HepG2 (cell line): Measurements from ENCODE around the gene CD6. TPM values are rescaled to one million over a fixed set of nuclear protein-coding genes. Genes with fewer than 3 reads are reported as not detected.

Source experiments
- CBX2 ChIP-seq, 2 experiments: fragments of 200-600 bp in 1 of 2; sonication (generic); formaldehyde crosslinking in 1 of 2; IDR thresholded peaks; 2 replicates each; pipeline versions ENCODE4 v1.7.0 to v1.8.1; 2018 to 2022; ENCODE audit warnings: low read depth in 2 of 2, low read length in 1 of 2, mild to moderate bottlenecking in 1 of 2, missing genetic modification reagents in 1 of 2
- CHD4 ChIP-seq: fragments of 200-600 bp; sonication (generic); IDR thresholded peaks from 2 replicates; pipeline ENCODE4 v1.7.0; 2017; ENCODE audit warnings: mild to moderate bottlenecking, low read length, borderline replicate concordance
- KDM2A ChIP-seq: sonication (generic); formaldehyde crosslinking; IDR thresholded peaks from 2 replicates; pipeline ENCODE4 v1.4.0; 2020; ENCODE audit warnings: low read depth, missing genetic modification reagents, borderline replicate concordance
- PHF20 ChIP-seq: sonication (generic); formaldehyde crosslinking; IDR thresholded peaks from 2 replicates; pipeline ENCODE4 v1.5.0; 2020; ENCODE audit warnings: mild to moderate bottlenecking, missing genetic modification reagents
- SALL2 ChIP-seq: sonication (generic); formaldehyde crosslinking; IDR thresholded peaks from 2 replicates; pipeline ENCODE4 v1.8.1; 2023; ENCODE audit warnings: mild to moderate bottlenecking, missing genetic modification reagents, inconsistent platforms
- SNRNP70 ChIP-seq: fragments of 200-400 bp; formaldehyde crosslinking; IDR thresholded peaks from 2 replicates; pipeline ENCODE4 v1.6.1; 2017; ENCODE audit warnings: mild to moderate bottlenecking, low read depth, low read length, moderate library complexity
- SYNCRIP ChIP-seq: fragments of 200-400 bp; formaldehyde crosslinking; IDR thresholded peaks from 2 replicates; pipeline ENCODE4 v1.6.1; 2018; ENCODE audit warnings: mild to moderate bottlenecking, low read depth, low read length; ENCODE audit not compliant: insufficient read depth
- ZFP1 ChIP-seq: IDR thresholded peaks from 2 replicates; pipeline ENCODE4 v1.6.1; 2016
- ZNF160 ChIP-seq: sonication (generic); formaldehyde crosslinking; IDR thresholded peaks from 2 replicates; pipeline ENCODE4 v1.8.0; 2022; ENCODE audit warnings: mild to moderate bottlenecking, inconsistent platforms, missing genetic modification reagents
- ZNF746 ChIP-seq: sonication (generic); formaldehyde crosslinking; IDR thresholded peaks from 2 replicates; pipeline ENCODE4 v1.8.0; 2022; ENCODE audit warnings: mild to moderate bottlenecking, missing genetic modification reagents
- ZNF773 ChIP-seq: sonication (generic); formaldehyde crosslinking; IDR thresholded peaks from 2 replicates; pipeline ENCODE4 v1.4.0; 2020; ENCODE audit warnings: missing genetic modification reagents, borderline replicate concordance
- ZNF891 ChIP-seq: sonication (generic); formaldehyde crosslinking; IDR thresholded peaks from 2 replicates; pipeline ENCODE4 v1.5.0; 2020; ENCODE audit warnings: mild to moderate bottlenecking, missing genetic modification reagents
- polyA plus RNA-seq, 8 experiments: library from polyadenylated mRNA; depleted of rRNA in 3 of 8; stranded (reverse) in 7 of 8; unstranded in 1 of 8; fragments of >200 nt; fragmentation: Illumina TruSeq in 4 of 8; extraction: Trizol in 4 of 8; gene quantifications; 2 replicates each; pipeline versions ENCODE4 v1.2.1 to v1.2.3, GENCODE V29; 2011 to 2016; ENCODE audit warnings: low read depth in 4 of 8, missing spikeins in 1 of 8, mixed read lengths in 1 of 8; ENCODE audit not compliant: insufficient read depth in 1 of 8
- total RNA-seq, 5 experiments: library from RNA; depleted of rRNA; stranded (reverse); fragments of >200 nt; fragmentation: Illumina TruSeq; extraction: Trizol; gene quantifications; 2 replicates each; pipeline ENCODE4 v1.2.3, GENCODE V29; 2016; ENCODE audit warnings: low read depth in 1 of 5
- TF ChIP-seq, protein P1 (sequence below): sonication (generic); formaldehyde crosslinking; IDR thresholded peaks from 2 replicates; pipeline ENCODE4 v1.8.0; 2022; ENCODE audit warnings: low read depth, missing genetic modification reagents
- TF ChIP-seq, protein P2 (sequence below): sonication (generic); formaldehyde crosslinking; IDR thresholded peaks from 2 replicates; pipeline ENCODE4 v1.5.1; 2020; ENCODE audit warnings: mild to moderate bottlenecking, missing genetic modification reagents, moderate library complexity
- TF ChIP-seq, protein P3 (sequence below): sonication (generic); formaldehyde crosslinking; IDR thresholded peaks from 2 replicates; pipeline ENCODE4 v1.4.0; 2020; ENCODE audit warnings: missing genetic modification reagents, borderline replicate concordance
- TF ChIP-seq, protein P4 (sequence below): IDR thresholded peaks from 2 replicates; pipeline ENCODE4 v1.6.1; 2016; ENCODE audit warnings: missing genetic modification reagents, missing compliant biosample characterization
- TF ChIP-seq, protein P5 (sequence below): sonication (generic); formaldehyde crosslinking; IDR thresholded peaks from 2 replicates; pipeline ENCODE4 v1.5.1; 2020; ENCODE audit warnings: missing genetic modification reagents, mild to moderate bottlenecking, borderline replicate concordance

Gene CD6
- total and polyA plus RNA-seq, 2 of the 13 experiments (the other 11 are each of a cell fraction or from before 2014, with no cell fraction given), result not detected

DNA sequence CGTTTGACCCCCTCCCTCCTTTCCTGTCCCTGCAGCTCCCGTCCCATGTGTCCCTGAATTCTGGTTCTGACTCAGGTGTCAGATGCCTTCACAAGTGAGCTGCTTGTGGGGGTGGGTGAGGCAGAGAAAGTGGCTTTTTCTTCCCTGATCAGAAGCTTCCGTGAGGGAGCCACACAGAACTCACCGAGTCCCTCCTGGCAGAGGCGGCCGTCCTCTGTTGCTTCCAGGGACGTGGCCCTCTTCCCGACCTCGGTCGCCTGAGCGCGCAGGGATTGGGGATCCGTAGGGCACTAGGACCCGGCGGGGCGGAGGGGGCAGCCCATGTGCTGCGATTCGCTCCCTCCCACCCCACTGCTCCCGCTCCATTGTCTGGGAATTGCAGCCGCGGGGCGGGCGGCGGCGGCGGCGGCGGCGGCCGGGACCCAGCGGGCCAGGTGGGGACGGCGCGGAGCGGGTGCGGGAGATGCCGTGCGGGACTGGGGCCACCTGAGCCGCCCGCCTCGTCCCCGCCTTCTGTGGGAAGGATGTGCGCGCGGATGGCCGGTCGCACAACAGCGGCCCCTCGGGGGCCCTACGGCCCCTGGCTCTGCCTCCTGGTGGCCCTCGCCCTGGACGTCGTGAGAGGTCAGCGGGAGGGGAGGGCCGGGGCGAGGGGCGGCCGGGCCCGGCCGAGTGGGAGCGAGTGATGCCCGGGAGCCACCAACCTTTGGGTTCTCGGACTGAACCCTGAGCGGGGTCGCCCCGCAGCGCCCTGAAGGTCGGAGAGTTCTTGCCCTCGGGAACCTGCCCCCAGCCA, 47.2 kb upstream of the CD6 start, which contains the start of gene TMEM132A (continued):
- TF ChIP-seq CHD4 (no peak), PHF20 (no peak), ZFP1 (CRISPR knock-in tag) (no peak), ZNF773 (no peak), KDM2A (CRISPR knock-in tag) (peak; percentile 66; the same call in 1 of the 2 replicates), SNRNP70 (no peak), CBX2 (IDR thresholded peaks at IDR 0.05; ENCODE audit: low read depth, low read length) (no peak), CBX2 (CRISPR knock-in tag; IDR thresholded peaks at IDR 0.05; ENCODE audit: low read depth) (no peak), ZNF746 (CRISPR knock-in tag) (peak; percentile 93), ZNF891 (0 out of 2 replicates have a peak, but pooled peaks have one; percentile 32), SYNCRIP (no peak), ZNF160 (no peak), SALL2 (CRISPR knock-in tag) (peak; percentile 77; the same call in 1 of the 2 replicates)
- TF ChIP-seq, protein P1, sequence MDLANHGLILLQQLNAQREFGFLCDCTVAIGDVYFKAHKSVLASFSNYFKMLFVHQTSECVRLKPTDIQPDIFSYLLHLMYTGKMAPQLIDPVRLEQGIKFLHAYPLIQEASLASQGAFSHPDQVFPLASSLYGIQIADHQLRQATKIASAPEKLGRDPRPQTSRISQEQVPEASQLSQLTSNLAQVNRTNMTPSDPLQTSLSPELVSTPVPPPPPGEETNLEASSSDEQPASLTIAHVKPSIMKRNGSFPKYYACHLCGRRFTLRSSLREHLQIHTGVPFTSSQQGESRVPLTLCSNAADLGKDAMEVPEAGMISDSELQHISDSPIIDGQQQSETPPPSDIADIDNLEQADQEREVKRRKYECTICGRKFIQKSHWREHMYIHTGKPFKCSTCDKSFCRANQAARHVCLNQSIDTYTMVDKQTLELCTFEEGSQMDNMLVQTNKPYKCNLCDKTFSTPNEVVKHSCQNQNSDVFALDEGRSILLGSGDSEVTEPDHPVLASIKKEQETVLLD (CRISPR knock-in tag), result no peak
- TF ChIP-seq, protein P2, sequence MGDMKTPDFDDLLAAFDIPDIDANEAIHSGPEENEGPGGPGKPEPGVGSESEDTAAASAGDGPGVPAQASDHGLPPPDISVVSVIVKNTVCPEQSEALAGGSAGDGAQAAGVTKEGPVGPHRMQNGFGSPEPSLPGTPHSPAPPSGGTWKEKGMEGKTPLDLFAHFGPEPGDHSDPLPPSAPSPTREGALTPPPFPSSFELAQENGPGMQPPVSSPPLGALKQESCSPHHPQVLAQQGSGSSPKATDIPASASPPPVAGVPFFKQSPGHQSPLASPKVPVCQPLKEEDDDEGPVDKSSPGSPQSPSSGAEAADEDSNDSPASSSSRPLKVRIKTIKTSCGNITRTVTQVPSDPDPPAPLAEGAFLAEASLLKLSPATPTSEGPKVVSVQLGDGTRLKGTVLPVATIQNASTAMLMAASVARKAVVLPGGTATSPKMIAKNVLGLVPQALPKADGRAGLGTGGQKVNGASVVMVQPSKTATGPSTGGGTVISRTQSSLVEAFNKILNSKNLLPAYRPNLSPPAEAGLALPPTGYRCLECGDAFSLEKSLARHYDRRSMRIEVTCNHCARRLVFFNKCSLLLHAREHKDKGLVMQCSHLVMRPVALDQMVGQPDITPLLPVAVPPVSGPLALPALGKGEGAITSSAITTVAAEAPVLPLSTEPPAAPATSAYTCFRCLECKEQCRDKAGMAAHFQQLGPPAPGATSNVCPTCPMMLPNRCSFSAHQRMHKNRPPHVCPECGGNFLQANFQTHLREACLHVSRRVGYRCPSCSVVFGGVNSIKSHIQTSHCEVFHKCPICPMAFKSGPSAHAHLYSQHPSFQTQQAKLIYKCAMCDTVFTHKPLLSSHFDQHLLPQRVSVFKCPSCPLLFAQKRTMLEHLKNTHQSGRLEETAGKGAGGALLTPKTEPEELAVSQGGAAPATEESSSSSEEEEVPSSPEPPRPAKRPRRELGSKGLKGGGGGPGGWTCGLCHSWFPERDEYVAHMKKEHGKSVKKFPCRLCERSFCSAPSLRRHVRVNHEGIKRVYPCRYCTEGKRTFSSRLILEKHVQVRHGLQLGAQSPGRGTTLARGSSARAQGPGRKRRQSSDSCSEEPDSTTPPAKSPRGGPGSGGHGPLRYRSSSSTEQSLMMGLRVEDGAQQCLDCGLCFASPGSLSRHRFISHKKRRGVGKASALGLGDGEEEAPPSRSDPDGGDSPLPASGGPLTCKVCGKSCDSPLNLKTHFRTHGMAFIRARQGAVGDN, result peak; percentile 75
- TF ChIP-seq, protein P3, sequence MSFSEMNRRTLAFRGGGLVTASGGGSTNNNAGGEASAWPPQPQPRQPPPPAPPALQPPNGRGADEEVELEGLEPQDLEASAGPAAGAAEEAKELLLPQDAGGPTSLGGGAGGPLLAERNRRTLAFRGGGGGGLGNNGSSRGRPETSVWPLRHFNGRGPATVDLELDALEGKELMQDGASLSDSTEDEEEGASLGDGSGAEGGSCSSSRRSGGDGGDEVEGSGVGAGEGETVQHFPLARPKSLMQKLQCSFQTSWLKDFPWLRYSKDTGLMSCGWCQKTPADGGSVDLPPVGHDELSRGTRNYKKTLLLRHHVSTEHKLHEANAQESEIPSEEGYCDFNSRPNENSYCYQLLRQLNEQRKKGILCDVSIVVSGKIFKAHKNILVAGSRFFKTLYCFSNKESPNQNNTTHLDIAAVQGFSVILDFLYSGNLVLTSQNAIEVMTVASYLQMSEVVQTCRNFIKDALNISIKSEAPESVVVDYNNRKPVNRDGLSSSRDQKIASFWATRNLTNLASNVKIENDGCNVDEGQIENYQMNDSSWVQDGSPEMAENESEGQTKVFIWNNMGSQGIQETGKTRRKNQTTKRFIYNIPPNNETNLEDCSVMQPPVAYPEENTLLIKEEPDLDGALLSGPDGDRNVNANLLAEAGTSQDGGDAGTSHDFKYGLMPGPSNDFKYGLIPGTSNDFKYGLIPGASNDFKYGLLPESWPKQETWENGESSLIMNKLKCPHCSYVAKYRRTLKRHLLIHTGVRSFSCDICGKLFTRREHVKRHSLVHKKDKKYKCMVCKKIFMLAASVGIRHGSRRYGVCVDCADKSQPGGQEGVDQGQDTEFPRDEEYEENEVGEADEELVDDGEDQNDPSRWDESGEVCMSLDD (CRISPR knock-in tag), result no peak
- TF ChIP-seq, protein P4, sequence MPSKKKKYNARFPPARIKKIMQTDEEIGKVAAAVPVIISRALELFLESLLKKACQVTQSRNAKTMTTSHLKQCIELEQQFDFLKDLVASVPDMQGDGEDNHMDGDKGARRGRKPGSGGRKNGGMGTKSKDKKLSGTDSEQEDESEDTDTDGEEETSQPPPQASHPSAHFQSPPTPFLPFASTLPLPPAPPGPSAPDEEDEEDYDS (CRISPR knock-in tag), result no peak
- TF ChIP-seq, protein P5, sequence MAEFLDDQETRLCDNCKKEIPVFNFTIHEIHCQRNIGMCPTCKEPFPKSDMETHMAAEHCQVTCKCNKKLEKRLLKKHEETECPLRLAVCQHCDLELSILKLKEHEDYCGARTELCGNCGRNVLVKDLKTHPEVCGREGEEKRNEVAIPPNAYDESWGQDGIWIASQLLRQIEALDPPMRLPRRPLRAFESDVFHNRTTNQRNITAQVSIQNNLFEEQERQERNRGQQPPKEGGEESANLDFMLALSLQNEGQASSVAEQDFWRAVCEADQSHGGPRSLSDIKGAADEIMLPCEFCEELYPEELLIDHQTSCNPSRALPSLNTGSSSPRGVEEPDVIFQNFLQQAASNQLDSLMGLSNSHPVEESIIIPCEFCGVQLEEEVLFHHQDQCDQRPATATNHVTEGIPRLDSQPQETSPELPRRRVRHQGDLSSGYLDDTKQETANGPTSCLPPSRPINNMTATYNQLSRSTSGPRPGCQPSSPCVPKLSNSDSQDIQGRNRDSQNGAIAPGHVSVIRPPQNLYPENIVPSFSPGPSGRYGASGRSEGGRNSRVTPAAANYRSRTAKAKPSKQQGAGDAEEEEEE (CRISPR knock-in tag), result no peak
